Measurements from ENCODE around the gene SMURF2. TPM values are rescaled to one million over a fixed set of nuclear protein-coding genes. Genes with fewer than 3 reads are reported as not detected.
"Not testable (repeated sequence)": the region's sequence is repeated elsewhere in the genome, so short reads cannot be mapped to it uniquely, and the experiment has no call there.

The SMURF2 gene
- total and polyA plus RNA-seq, 2 experiments from 2014 or later, result 17.1 to 31.3 TPM

DNA sequence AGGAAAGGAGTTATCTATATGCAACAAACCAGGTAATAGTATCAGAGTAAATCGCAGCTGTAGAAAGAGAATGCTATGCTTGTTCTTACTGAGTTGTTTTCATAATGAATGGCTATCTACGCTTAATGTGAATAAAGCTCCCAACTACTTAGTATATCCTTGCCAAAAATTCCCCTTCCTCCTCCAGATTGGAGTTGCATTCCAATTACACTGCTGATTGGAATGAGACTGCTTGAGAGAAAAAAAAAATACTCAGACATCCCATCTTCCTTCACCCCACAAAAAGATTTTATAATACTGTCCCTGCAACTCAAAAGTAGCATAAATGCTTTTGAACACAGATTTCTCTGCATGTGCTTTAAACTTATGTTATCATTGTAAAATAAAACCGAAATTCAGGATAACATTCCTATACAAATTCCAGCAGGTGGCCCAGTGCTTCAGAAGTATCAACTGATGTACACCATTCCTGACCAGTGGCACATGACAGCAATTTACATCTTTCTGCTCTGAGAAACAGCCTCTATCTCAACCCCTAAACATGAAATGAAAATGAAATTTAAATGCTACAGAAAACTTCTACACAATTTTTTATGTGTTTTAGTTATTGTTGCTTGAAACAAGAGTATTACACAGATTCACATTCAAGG, 47.0 kb downstream of the SMURF2 start:
- peak overlapping the region; percentile 6 for H3K27ac ChIP-seq
- peak overlapping the region; percentile 55 for H3K4me2 ChIP-seq
- H3K9me3 ChIP-seq (ENCODE audit: low read depth), result no peaks in the 10 kb centered on the region
- H4K20me1 ChIP-seq (ENCODE audit: insufficient read depth, poor library complexity, severe bottlenecking), result peaks cover 30% of the 10 kb centered on the region
- H3K4me3 ChIP-seq, result no peak overlapping the region
- DNase-seq (ENCODE audit: low spot score), result no peak
- H3K4me1 ChIP-seq (ENCODE audit: insufficient read depth), result peaks cover 10% of the 10 kb centered on the region
- 70% methylated on average over 3 of the region's 3 CpGs for WGBS (ENCODE audit: low lambda C conversion rate, missing lambda C conversion rate)
- H3K36me3 ChIP-seq (replicated peaks; ENCODE audit: insufficient read depth, low read depth), result no peaks in the 10 kb centered on the region
- no peak overlapping the region for H2AFZ ChIP-seq
- TF ChIP-seq EZH2phosphoT487 (IDR thresholded peaks at IDR 0.05; ENCODE audit: low read depth, severe bottlenecking, unreplicated experiment) (no peak), EZH2 (IDR thresholded peaks at IDR 0.05; ENCODE audit: borderline replicate concordance) (no peak)
- TF ChIP-seq, protein P1, sequence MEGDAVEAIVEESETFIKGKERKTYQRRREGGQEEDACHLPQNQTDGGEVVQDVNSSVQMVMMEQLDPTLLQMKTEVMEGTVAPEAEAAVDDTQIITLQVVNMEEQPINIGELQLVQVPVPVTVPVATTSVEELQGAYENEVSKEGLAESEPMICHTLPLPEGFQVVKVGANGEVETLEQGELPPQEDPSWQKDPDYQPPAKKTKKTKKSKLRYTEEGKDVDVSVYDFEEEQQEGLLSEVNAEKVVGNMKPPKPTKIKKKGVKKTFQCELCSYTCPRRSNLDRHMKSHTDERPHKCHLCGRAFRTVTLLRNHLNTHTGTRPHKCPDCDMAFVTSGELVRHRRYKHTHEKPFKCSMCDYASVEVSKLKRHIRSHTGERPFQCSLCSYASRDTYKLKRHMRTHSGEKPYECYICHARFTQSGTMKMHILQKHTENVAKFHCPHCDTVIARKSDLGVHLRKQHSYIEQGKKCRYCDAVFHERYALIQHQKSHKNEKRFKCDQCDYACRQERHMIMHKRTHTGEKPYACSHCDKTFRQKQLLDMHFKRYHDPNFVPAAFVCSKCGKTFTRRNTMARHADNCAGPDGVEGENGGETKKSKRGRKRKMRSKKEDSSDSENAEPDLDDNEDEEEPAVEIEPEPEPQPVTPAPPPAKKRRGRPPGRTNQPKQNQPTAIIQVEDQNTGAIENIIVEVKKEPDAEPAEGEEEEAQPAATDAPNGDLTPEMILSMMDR (IDR thresholded peaks at IDR 0.05; ENCODE audit: poor library complexity), result no peak
- H3K9me2 ChIP-seq (replicated peaks; ENCODE audit: insufficient read depth), result no peaks in the 10 kb centered on the region
- no peaks in the 10 kb centered on the region for H3K27me3 ChIP-seq
- peaks cover 77% of the 10 kb centered on the region for H3K79me2 ChIP-seq

DNA sequence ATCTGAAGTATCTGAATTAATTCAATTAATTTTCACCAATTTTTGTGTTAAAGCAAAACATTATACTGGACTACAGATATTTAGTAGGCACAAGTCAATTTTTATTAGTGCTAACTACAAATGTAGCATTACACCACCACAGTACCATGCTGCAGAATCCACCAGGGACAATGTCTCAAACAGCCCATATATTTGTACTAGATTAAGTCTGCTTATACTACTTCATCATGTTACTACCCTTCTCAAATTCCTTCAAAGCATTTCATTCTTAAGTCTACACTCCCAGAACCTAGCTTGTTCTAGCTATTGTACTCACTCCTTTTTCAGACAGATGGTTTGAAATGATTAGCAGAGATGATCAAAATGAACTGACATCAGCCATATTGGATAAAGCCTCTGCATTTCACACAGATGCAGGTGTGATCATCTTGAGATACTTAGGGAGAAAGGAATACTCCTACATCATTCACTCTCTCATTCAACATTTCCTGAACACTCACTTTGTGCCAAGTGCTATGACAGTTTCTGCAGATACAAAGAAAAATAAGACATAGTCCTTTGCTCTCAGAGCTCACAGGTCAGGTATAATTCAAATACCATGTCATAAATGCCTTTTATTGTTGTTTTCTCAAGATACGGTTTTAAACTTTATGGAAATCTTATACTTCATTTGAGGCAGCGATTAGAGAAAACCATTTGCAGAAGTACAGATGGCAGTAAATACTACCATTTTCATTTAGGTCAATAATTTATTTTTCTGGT, 47.7 kb downstream of the SMURF2 start:
- Histone ChIP-seq H2AFZ (no peak overlapping the region), H3K4me1 (ENCODE audit: insufficient read depth) (peaks cover 4% of the 10 kb centered on the region), H3K36me3 (replicated peaks; ENCODE audit: insufficient read depth, low read depth) (no peaks in the 10 kb centered on the region), H3K27ac (peak overlapping the region; percentile 6), H3K9me3 (ENCODE audit: low read depth) (no peaks in the 10 kb centered on the region), H3K4me3 (no peak overlapping the region), H3K79me2 (peaks cover 77% of the 10 kb centered on the region), H4K20me1 (ENCODE audit: insufficient read depth, poor library complexity, severe bottlenecking) (peaks cover 30% of the 10 kb centered on the region), H3K4me2 (peak overlapping the region; percentile 55), H3K9me2 (replicated peaks; ENCODE audit: insufficient read depth) (no peaks in the 10 kb centered on the region), H3K27me3 (no peaks in the 10 kb centered on the region)
- WGBS (ENCODE audit: low lambda C conversion rate, missing lambda C conversion rate), result 62% methylated on average over 2 of the region's 2 CpGs
- DNase-seq (ENCODE audit: low spot score), result no peak
- TF ChIP-seq, protein P1 (IDR thresholded peaks at IDR 0.05; ENCODE audit: poor library complexity), result no peak
- TF ChIP-seq EZH2phosphoT487 (IDR thresholded peaks at IDR 0.05; ENCODE audit: low read depth, severe bottlenecking, unreplicated experiment) (no peak), EZH2 (IDR thresholded peaks at IDR 0.05; ENCODE audit: borderline replicate concordance) (no peak)

DNA sequence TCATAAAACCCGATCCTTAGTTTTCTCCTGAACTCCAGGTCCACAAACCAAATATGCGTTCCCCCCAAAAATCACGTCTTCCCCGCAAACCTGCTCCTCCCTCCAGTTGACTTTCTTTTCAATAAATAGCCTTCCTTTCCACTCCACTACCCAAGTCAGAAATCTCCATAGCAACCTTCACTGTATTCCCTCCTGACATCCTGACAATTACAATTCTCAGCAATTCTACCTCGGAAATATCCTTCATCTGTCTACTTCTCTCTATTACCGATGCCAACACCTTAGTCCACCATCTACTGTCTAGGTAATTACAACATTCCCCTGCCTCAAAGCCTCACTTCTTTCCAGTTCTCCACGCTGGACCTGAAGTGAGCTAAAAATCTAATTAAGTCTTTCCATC, 50.7 kb downstream of the SMURF2 start:
- H3K9me2 ChIP-seq (replicated peaks; ENCODE audit: insufficient read depth), result no peaks in the 10 kb centered on the region
- H3K79me2 ChIP-seq, result peaks cover 78% of the 10 kb centered on the region
- H4K20me1 ChIP-seq (ENCODE audit: insufficient read depth, poor library complexity, severe bottlenecking), result peaks cover 43% of the 10 kb centered on the region
- WGBS (ENCODE audit: low lambda C conversion rate, missing lambda C conversion rate), result 90% methylated on average over 7 of the region's 7 CpGs
- no peak overlapping the region for H3K4me3 ChIP-seq
- no peaks in the 10 kb centered on the region for H3K27me3 ChIP-seq
- no peak overlapping the region for H3K27ac ChIP-seq
- H3K4me2 ChIP-seq, result no peak overlapping the region
- peaks cover 4% of the 10 kb centered on the region for H3K4me1 ChIP-seq (ENCODE audit: insufficient read depth)
- TF ChIP-seq, protein P1 (IDR thresholded peaks at IDR 0.05; ENCODE audit: poor library complexity), result no peak
- TF ChIP-seq EZH2phosphoT487 (IDR thresholded peaks at IDR 0.05; ENCODE audit: low read depth, severe bottlenecking, unreplicated experiment) (no peak), EZH2 (IDR thresholded peaks at IDR 0.05; ENCODE audit: borderline replicate concordance) (no peak)
- no peaks in the 10 kb centered on the region for H3K36me3 ChIP-seq (replicated peaks; ENCODE audit: insufficient read depth, low read depth)
- H3K9me3 ChIP-seq (ENCODE audit: low read depth), result no peaks in the 10 kb centered on the region
- no peak for DNase-seq (ENCODE audit: low spot score)
- H2AFZ ChIP-seq, result no peak overlapping the region

DNA sequence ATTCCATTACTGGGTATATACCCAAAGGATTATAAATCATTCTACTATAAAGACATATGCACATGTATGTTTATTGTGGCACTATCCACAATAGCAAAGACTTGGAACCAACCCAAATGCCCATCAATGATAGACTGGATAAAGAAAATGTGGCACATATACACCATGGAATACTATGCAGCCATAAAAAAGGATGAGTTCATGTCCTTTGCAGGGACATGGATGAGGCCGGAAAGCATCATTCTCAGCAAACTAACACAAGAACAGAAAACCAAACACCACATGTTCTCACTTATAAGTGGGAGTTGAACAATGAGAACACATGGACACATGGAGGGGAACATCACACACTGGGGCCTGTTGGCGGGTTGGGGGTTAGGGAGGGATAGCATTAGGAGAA, 51.9 kb downstream of the SMURF2 start:
- not testable (repeated sequence) for H3K9me2 ChIP-seq (replicated peaks; ENCODE audit: insufficient read depth); DNase-seq (ENCODE audit: low spot score); H3K27ac ChIP-seq; H2AFZ ChIP-seq; H3K36me3 ChIP-seq (replicated peaks; ENCODE audit: insufficient read depth, low read depth); H3K4me3 ChIP-seq; H3K4me1 ChIP-seq (ENCODE audit: insufficient read depth); H3K9me3 ChIP-seq (ENCODE audit: low read depth); H3K4me2 ChIP-seq; H3K27me3 ChIP-seq
- peaks cover 81% of the 10 kb centered on the region for H3K79me2 ChIP-seq
- peaks cover 43% of the 10 kb centered on the region for H4K20me1 ChIP-seq (ENCODE audit: insufficient read depth, poor library complexity, severe bottlenecking)
- WGBS (ENCODE audit: low lambda C conversion rate, missing lambda C conversion rate), result 91% methylated on average over 2 of the region's 2 CpGs

Data from hepatocyte (in vitro differentiated cells).